Mucosa of stomach (tissue), 1 donor: Measurements from ENCODE around the gene SLC35F1.
"Not testable (repeated sequence)": the region's sequence is repeated elsewhere in the genome, so short reads cannot be mapped to it uniquely, and the experiment has no call there.

Source experiments
- H3K27me3 ChIP-seq: one replicate; pipeline ENCODE4 v1.7.0; 2013; ENCODE audit warnings: mild to moderate bottlenecking, low read length; ENCODE audit not compliant: control insufficient read depth, insufficient read depth
- H3K36me3 ChIP-seq: one replicate; pipeline ENCODE4 v1.7.0; 2013; ENCODE audit warnings: low read length; ENCODE audit not compliant: control insufficient read depth, insufficient read depth
- H3K4me1 ChIP-seq: one replicate; pipeline ENCODE4 v1.7.0; 2013; ENCODE audit warnings: mild to moderate bottlenecking, low read length; ENCODE audit not compliant: control insufficient read depth, insufficient read depth
- H3K4me3 ChIP-seq: one replicate; pipeline ENCODE4 v1.7.0; 2013; ENCODE audit warnings: low read length
- H3K9ac ChIP-seq: one replicate; pipeline ENCODE4 v1.7.0; 2013; ENCODE audit warnings: mild to moderate bottlenecking, low read length, moderate library complexity
- H3K9me3 ChIP-seq: one replicate; pipeline ENCODE4 v1.7.0; 2013; ENCODE audit warnings: mild to moderate bottlenecking, low read length, moderate library complexity; ENCODE audit not compliant: control insufficient read depth
- donor health status: Pancreatic carcinoma.

Gene SLC35F1

DNA sequence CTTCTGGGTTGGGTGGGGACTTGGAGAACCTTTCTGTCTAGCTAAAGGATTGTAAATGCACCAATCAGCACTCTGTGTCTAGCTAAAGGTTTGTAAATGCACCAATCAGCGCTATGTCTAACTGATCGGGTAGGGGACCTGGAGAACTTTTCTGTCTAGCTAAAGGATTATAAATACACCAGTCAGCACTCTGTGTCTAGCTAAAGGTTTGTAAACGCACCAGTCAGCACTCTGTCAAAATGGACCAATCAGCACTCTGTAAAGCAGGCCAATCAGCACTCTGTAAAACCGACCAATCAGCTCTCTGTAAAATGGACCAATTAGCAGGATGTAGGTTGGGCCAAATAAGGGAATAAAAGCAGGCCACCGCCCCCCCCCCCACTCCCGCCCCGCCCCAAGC lies 58.7 kb downstream of the SLC35F1 start:
- H3K4me3 ChIP-seq, H3K9me3 ChIP-seq, H3K27me3 ChIP-seq, H3K9ac ChIP-seq, H3K4me1 ChIP-seq, H3K36me3 ChIP-seq: not testable (repeated sequence)

DNA sequence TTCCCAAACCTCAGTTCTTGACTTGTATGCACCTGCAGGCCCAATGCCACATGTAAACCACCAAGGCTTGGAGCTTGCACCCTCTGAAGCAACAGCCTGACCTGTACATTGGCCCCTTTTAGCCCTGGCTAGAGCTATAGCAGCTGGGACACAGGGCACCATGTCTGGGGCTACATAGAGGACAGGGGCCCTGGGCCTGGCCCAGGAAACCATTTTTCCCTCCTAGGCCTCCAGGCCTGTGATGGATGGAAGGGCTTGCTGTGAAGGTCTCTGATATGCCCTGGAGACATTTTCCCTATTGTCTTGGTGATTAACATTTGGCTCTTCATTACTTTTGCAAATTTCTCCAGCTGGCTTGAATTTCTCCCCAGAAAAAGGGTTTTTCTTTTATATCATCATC lies 64.6 kb downstream of the SLC35F1 start:
- H3K9ac ChIP-seq = no peak overlapping the region
- H3K4me3 ChIP-seq = no peak overlapping the region
- no peaks in the 10 kb centered on the region for H3K36me3 ChIP-seq
- no peaks in the 10 kb centered on the region for H3K9me3 ChIP-seq
- no peaks in the 10 kb centered on the region for H3K27me3 ChIP-seq
- H3K4me1 ChIP-seq = no peaks in the 10 kb centered on the region

- no peaks in the 10 kb centered on the region for H3K9me3 ChIP-seq
These were observed 68.0 kb downstream of the SLC35F1 start for GRCh38 chr6:117974914-117975627.

DNA sequence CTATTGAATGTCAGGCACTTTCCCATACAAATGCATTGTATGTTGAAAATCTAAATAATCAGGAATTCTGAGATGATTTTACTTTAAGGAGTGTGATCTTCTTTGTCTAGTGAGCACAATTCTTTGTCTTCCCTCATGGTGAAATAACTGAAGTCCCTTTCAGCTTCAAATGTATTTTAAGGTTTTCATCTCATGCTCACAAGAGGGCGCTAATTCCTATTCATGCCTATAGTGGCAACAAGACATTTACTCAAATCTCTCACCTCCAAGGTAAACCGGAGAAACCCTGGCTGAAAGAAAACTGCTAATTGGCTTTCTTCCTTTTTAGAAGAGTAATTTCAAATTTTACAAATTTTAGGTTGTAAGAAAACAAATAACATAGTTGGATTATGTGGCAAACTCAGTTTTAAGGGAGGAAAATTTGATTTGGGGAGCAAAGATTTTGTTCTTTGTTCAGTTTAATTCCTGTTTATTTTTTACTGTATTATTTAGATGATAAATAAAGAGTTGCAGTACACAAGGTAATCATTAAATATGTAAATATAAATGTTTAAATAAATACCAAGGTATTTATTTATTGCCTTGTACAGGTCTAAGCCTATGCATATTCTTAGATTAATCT lies 69.1 kb downstream of the SLC35F1 start:
- Histone ChIP-seq H3K9me3 (no peaks in the 10 kb centered on the region), H3K27me3 (no peaks in the 10 kb centered on the region), H3K9ac (no peak overlapping the region), H3K4me1 (no peaks in the 10 kb centered on the region), H3K4me3 (no peak overlapping the region), H3K36me3 (no peaks in the 10 kb centered on the region)

More at GRCh38 chr6:117974914-117975627, 68.0 kb downstream of the SLC35F1 start:
- no peaks in the 10 kb centered on the region for H3K36me3 ChIP-seq
- H3K4me1 ChIP-seq = no peaks in the 10 kb centered on the region
- H3K9ac ChIP-seq = no peak overlapping the region
- no peak overlapping the region for H3K4me3 ChIP-seq
- no peaks in the 10 kb centered on the region for H3K27me3 ChIP-seq

DNA sequence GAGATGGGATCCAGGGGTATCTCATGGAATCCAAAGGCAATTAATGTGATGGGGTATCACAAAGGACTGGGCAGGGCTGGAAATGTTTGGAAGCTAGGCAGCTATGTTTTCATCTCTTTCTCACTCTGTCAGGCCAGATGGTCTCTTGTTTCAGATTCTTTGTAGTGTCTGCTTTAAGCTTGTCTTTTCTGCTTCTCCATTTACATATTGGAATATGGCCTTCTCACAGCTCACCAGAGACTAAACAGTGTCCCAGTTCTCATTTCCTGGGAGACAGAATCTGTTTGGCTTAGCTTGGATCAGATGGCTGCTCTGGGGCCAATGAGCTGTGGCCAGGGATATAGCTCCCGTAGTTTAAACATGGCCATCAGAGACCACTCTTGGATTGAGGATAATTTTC lies 78.9 kb downstream of the SLC35F1 start:
- no peak overlapping the region for H3K4me3 ChIP-seq
- H3K36me3 ChIP-seq = no peaks in the 10 kb centered on the region
- no peaks in the 10 kb centered on the region for H3K9me3 ChIP-seq
- H3K9ac ChIP-seq = no peak overlapping the region
- H3K4me1 ChIP-seq = no peaks in the 10 kb centered on the region
- no peaks in the 10 kb centered on the region for H3K27me3 ChIP-seq

- H3K9me3 ChIP-seq = no peaks in the 10 kb centered on the region
- no peak overlapping the region for H3K4me3 ChIP-seq
These were observed 79.3 kb downstream of the SLC35F1 start for GRCh38 chr6:117986396-117986795.

GRCh38 chr6:117989086-117989485 lies 82.0 kb downstream of the SLC35F1 start:
- no peak overlapping the region for H3K9ac ChIP-seq
- no peaks in the 10 kb centered on the region for H3K9me3 ChIP-seq
- H3K27me3 ChIP-seq = no peaks in the 10 kb centered on the region
- no peaks in the 10 kb centered on the region for H3K4me1 ChIP-seq
- no peaks in the 10 kb centered on the region for H3K36me3 ChIP-seq
- H3K4me3 ChIP-seq = no peak overlapping the region

More at GRCh38 chr6:117986396-117986795, 79.3 kb downstream of the SLC35F1 start:
- Histone ChIP-seq H3K36me3 (no peaks in the 10 kb centered on the region), H3K27me3 (no peaks in the 10 kb centered on the region), H3K9ac (no peak overlapping the region), H3K4me1 (no peaks in the 10 kb centered on the region)

DNA sequence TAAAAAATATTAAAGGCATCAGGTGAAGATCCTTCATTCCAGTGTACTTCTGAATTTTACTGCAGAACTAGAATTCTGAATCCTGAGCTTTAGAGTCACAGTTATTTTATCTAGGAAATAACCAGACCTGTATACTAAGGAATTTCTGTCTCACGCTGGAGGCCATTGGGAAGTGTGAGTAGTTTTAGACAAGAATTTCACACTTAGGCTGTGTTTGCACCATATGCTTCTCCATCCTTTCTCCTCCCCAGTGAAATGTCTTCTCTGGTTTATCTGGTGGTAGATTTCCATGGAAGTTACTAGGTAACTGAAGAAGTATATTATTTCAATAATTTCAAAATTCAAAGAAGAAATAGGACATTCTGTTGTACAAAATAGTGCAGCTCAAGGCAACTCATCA lies 83.1 kb downstream of the SLC35F1 start:
- Histone ChIP-seq H3K4me1 (no peaks in the 10 kb centered on the region), H3K4me3 (no peak overlapping the region), H3K27me3 (no peaks in the 10 kb centered on the region), H3K9me3 (no peaks in the 10 kb centered on the region), H3K36me3 (no peaks in the 10 kb centered on the region), H3K9ac (no peak overlapping the region)

DNA sequence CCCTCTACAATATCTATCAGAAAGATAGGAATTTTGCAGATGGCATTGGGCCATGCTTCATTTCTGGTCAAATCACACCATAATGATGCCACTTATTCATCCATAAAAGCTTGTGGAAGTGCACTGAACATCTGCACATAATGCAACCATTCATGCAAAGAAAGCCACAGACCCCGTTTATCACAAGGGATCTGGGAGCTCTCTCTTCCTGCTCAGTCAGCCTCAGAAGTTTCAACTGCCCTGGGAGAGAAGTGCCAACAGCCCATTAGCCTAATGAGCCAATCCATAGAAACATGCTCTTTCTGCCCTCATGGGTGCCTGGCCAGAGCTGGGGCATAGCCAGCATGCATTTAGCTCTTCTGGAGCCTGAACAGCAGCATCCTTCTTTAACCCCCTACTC lies 85.8 kb downstream of the SLC35F1 start:
- Histone ChIP-seq H3K36me3 (no peaks in the 10 kb centered on the region), H3K4me1 (no peaks in the 10 kb centered on the region), H3K4me3 (no peak overlapping the region), H3K27me3 (no peaks in the 10 kb centered on the region), H3K9ac (no peak overlapping the region), H3K9me3 (no peaks in the 10 kb centered on the region)

GRCh38 chr6:118012944-118013343 lies 105.9 kb downstream of the SLC35F1 start:
- Histone ChIP-seq H3K36me3 (no peaks in the 10 kb centered on the region), H3K9me3 (no peaks in the 10 kb centered on the region), H3K4me1 (no peaks in the 10 kb centered on the region), H3K4me3 (no peak overlapping the region), H3K27me3 (no peaks in the 10 kb centered on the region), H3K9ac (no peak overlapping the region)

GRCh38 chr6:118016532-118016931 lies 109.5 kb downstream of the SLC35F1 start:
- Histone ChIP-seq H3K9me3 (no peaks in the 10 kb centered on the region), H3K4me1 (no peaks in the 10 kb centered on the region), H3K4me3 (no peak overlapping the region), H3K36me3 (no peaks in the 10 kb centered on the region), H3K27me3 (no peaks in the 10 kb centered on the region), H3K9ac (no peak overlapping the region)

GRCh38 chr6:118017301-118017848 lies 110.3 kb downstream of the SLC35F1 start:
- Histone ChIP-seq H3K4me3 (no peak overlapping the region), H3K9ac (no peak overlapping the region), H3K36me3 (no peaks in the 10 kb centered on the region), H3K4me1 (no peaks in the 10 kb centered on the region), H3K9me3 (no peaks in the 10 kb centered on the region), H3K27me3 (no peaks in the 10 kb centered on the region)
